Activated naive CD4-positive, alpha-beta T cell (primary cell): ENCODE data around the gene APOH.

ENCODE experiments used
- DNase-seq, 4 experiments: peaks; one replicate each; lab custom pipeline; 2025; lab: John Stamatoyannopoulos, UW

The APOH gene

GRCh38 chr17:66234611-66235010 is 5.4 kb upstream of the APOH start:
- DNase-seq, result no peak

DNA sequence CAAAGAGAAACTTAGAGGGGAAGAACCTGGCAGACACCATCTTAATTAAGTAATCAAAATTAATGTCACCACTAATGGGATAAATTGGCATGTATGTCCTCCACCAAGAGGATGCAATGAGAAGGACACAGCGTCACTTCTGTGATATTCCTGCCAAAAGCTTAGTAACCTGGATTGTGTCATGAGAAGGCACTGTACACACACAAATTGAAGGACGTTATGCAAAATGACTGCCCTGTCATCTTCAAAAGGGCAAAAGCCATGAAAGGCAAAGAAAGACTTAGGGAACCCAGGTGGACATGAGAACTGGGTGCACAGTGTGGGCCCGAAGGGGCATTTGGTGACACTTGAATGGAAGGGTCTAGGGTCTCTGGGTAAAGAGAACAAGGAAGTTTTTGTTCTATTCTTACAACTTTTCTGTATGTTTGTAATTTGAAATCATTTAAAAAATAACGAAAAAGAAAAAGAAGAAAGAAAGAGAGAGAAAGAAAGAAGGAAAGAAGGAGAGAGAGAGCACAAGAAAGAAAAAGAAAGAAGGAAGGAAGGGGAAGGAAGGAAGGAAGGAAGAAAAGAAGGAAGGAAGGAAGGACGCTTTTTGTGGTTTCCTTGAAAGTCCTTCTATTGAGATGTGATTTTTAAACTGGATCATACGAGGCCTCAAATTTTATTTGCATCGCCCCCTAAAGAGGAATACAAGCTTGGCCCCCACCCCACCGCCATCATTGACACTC is 4.0 kb upstream of the APOH start:
- no peak for DNase-seq

- DNase-seq, result no peak
Observed at GRCh38 chr17:66230922-66231591, 1.8 kb upstream of the APOH start.

- no peak for DNase-seq
Observed at GRCh38 chr17:66229783-66230538, 746 bp upstream of the APOH start.

DNA sequence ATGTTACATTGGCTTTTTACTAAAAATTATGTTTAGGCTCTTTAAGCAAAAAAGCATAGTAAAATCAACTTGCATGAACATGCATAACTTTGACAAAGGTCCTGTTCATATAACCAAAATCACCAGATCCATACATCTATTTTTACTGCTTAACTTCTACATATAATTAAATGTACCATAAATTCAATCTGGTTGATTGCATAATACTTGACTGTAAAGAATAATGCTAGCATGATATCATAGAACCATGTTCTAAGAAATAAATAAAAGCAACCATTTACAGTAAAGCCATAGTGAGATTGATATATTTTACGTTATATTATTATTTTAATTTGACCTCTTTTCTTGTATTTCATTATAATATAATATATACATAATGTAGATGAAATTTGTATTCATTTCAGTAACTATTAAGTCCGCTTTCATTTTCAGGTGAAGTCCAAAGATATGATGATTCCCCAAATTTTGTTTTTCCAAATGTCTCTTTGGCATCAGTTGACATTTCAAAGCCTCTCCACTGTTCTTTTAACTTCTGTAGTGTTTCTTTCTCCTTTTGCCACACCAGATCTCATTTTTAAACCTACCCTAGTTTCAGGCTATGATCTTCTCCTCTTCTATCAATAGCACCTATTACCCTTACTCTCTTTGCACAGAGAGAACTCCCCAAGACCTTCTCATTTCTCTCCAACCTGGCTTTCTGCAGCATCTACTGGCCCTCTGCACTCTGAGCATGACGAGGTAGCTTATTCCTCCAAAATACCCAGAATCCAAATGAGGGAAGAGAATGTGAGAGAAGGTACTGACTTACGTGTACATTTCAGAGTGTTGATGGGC is 1.8 kb downstream of the APOH start:
- DNase-seq, result no peak

GRCh38 chr17:66222798-66223350 is 6.3 kb downstream of the APOH start:
- DNase-seq, result no peak

GRCh38 chr17:66221755-66222530 is 7.3 kb downstream of the APOH start:
- DNase-seq, result no peak

- no peak for DNase-seq
Observed at GRCh38 chr17:66221343-66221742, 7.9 kb downstream of the APOH start.

DNA sequence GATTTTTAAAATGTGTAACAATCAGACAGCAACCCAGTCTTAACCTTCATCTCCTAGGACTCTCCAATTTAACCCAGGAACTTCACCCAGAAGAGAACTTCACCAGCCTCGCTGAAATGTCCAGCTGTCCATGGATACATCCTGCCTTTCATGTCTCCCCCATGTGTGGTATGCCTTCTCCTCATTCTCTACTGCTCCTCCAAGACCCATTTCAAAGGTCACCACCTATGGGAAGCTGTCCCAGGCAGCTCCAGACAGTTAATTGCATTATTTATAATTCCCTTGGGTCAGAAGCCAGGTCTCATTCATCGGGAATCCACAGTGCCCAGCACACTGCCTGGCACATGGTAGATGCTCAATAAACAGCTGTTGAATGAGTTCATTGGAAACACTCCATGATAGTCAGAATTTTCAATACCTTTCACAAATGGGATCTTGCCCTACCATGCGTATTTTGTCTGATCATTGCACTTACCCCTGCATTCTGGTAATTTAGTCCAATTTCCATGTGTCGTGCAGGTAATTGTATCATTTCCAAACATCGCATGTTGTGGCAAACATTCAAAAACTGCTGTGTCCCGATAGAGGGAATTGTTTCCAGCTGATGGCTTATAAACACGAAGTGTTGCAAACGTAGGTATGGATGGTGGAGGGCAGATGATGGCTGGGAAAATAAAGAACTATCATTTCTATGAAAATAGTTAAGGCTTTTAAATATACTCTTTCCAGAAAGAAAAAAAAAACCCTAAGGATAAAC is 9.0 kb downstream of the APOH start:
- DNase-seq, result no peak

- DNase-seq, result no peak
Observed at GRCh38 chr17:66215529-66215911, 13.7 kb downstream of the APOH start.

DNA sequence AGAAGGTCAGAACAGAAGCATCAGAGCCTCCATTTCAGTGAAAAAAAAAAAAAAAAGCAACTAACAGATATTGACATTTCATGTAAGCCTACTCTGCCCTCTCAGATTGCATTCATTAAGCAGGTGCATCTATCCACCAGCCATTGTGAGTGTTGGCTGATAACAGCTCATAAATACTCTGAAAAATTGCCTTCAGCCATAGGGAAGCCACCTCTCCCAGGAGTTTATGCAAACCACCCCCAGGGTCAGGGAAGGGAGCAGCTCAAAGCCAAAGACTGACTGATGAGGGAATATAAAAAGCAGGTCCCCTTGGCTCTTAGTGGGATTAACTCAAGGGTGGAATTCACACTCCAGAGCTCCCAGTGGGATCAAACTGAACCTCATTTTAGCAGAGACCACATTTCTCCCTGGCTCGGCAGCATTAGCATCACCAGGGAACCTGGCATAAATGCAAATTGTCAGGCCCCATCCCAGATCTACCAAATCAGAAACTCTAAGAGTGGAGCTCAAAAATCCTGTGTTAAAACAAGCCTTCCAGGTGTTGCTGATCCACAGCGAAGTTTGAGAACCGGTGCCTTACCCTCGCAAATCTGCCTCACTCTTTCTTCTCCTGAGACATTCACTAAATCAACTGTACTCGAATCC is 14.2 kb downstream of the APOH start:
- DNase-seq, result no peak

GRCh38 chr17:66211047-66211810 is 18.0 kb downstream of the APOH start:
- no peak for DNase-seq

GRCh38 chr17:66210208-66210574 is 19.0 kb downstream of the APOH start:
- DNase-seq, result no peak

DNA sequence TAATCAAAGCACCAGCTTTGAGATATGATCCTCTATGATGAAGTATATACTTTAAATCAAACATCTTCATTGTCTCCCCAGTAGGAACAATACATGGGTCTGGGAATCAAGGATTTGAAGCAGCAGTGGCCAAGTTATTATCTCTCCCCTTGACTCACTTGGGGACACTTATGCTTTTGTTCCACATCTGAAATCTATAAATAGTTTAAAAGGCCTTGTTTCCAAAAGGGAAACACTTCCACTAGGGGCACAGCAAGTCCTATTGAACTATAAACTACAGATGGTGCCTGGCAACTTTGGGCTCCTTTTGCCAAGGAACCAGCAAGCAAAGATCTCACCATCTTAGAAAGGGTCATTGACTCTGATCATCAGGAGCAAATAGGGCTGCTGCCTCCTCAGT is 21.3 kb downstream of the APOH start:
- DNase-seq, result no peak

DNA sequence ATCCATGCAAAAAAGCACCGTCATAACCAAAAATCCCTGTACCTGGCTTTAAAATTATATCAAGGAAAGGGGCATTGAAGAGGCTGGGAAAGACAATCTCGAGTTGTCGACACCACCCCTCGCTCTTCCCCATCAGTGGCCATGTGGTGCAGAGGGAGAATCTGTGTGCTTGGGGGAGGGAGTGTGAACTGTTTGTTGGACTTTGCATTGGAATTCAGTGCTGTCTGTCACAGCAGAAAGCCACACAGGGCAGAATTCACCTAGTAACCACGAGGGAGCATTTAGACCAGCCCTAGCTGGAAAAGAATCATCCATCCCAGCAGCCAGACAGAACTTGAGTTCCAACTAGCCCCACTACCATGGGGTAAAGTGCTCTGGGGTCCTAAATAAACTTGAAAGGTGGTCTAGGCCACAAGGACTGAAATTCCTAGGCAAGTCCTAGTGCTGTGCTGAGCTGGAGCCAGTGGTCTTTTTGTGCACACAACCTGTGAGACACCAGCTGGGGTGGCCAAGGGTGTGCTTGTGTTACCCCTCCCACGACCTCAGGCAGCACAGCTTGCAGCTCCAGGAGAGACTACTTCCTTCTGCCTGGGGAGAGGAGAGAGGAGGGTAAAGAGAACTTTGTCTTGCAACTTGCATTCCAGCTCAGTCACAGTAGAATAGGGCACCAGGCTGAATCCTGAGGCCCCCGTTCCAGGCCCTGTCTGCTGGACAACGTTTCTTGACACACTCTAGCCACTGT is 25.8 kb downstream of the APOH start:
- no peak for DNase-seq

DNA sequence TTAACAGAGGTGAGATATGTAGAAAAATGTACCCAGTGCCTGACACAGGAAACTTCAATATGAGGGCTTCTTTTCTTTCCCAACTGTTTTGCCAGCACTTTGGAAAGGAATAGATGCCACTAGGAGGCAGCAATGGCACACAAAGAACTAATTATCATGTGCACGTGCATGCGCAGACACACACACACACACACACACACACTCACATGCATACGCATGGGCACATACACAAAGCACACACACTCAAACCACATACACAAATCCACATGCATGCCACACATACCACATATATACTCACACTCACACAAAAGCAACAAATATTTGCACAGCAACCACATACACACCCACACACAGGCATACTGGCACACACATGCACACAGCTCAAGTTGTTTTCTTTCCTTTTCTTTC is 28.5 kb downstream of the APOH start:
- DNase-seq, result no peak

DNA sequence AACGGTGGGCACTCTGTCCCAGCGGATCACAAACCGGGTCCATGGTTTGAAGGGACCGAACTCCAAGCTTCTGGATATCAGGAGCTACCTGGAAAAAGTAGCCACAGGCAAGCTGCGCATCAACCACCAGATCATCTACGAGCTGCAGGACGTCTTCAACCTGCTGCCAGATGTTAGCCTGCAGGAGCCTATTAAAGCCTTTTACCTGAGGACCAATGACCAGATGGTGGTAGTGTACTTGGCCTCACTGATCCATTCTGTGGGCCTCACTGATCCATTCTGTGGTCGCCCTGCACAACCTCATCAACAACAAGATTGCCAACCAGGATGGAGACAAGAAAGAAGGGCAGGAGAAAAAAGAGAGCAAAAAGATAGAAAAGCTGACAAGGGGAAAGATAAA is 31.0 kb downstream of the APOH start:
- DNase-seq, result no peak

GRCh38 chr17:66192378-66192687 is 36.9 kb downstream of the APOH start:
- no peak for DNase-seq
